GM23338 (cell line): ENCODE data around the gene ANKRD37. TPM values are rescaled to one million over a fixed set of nuclear protein-coding genes. Genes with fewer than 3 reads are reported as not detected.

Source experiments
- ATAC-seq: fragments of 200-7000 bp; cut with Tn5 transposase; 3 replicates; pipeline ENCODE4 v1.9.1; 2020
- DNase-seq: peaks from one replicate; pipeline ENCODE4 v3.0.0-alpha.2; 2015; ENCODE audit warnings: low spot score
- H2AFZ ChIP-seq: fragments of 200-600 bp; sonication (generic); 2 replicates; pipeline ENCODE4 v1.8.0; 2016; ENCODE audit warnings: antibody characterized with exemption, mild to moderate bottlenecking, moderate library complexity
- H3F3A ChIP-seq: fragments of 200-600 bp; sonication (generic); replicated peaks from 2 replicates; pipeline ENCODE4 v1.8.0; 2017; ENCODE audit warnings: antibody characterized with exemption, mixed run types, low read depth
- H3K27ac ChIP-seq: fragments of 200-600 bp; sonication (generic); 2 replicates; pipeline ENCODE4 v1.6.1; 2016; ENCODE audit warnings: low read depth
- H3K27me3 ChIP-seq: fragments of 200-600 bp; sonication (generic); 2 replicates; pipeline ENCODE4 v1.8.0; 2016; ENCODE audit warnings: mild to moderate bottlenecking, mixed run types, moderate library complexity; ENCODE audit not compliant: insufficient read depth
- H3K36me3 ChIP-seq: fragments of 200-600 bp; sonication (generic); 2 replicates; pipeline ENCODE4 v1.8.0; 2016; ENCODE audit warnings: mild to moderate bottlenecking; ENCODE audit not compliant: insufficient read depth
- H3K4me1 ChIP-seq: fragments of 200-600 bp; sonication (generic); 2 replicates; pipeline ENCODE4 v1.8.0; 2016; ENCODE audit warnings: mild to moderate bottlenecking, moderate library complexity; ENCODE audit not compliant: insufficient read depth
- H3K4me2 ChIP-seq: fragments of 200-600 bp; sonication (generic); 2 replicates; pipeline ENCODE4 v1.7.1; 2017; ENCODE audit warnings: mixed run types
- H3K4me3 ChIP-seq: fragments of 200-600 bp; sonication (generic); 2 replicates; pipeline ENCODE4 v1.6.1; 2016; ENCODE audit warnings: mixed run types
- H3K79me2 ChIP-seq: fragments of 200-600 bp; sonication (generic); replicated peaks from 2 replicates; pipeline ENCODE4 v1.8.0; 2017; ENCODE audit warnings: mild to moderate bottlenecking; ENCODE audit not compliant: insufficient read depth
- H3K9me2 ChIP-seq: fragments of 200-600 bp; sonication (generic); 2 replicates; pipeline ENCODE4 v1.8.0; 2017; ENCODE audit not compliant: insufficient read depth
- H4K20me1 ChIP-seq: fragments of 200-600 bp; sonication (generic); replicated peaks from 2 replicates; pipeline ENCODE4 v1.8.0; 2017; ENCODE audit warnings: mild to moderate bottlenecking; ENCODE audit not compliant: insufficient read depth
- H3K27ac Mint-ChIP-seq: 2 replicates; pipeline ENCODE4 v1.8.0; 2020; ENCODE audit warnings: inconsistent platforms, mild to moderate bottlenecking, moderate library complexity, mixed read lengths
- H3K27me3 Mint-ChIP-seq: 3 replicates; pipeline ENCODE4 v1.8.0; 2022; ENCODE audit warnings: low read depth, mild to moderate bottlenecking, moderate library complexity, mixed read lengths, inconsistent platforms; ENCODE audit not compliant: insufficient read depth, poor library complexity
- H3K36me3 Mint-ChIP-seq: 3 replicates; pipeline ENCODE4 v1.8.0; 2021; ENCODE audit warnings: low read depth, mild to moderate bottlenecking, inconsistent platforms, moderate library complexity, mixed read lengths
- H3K4me1 Mint-ChIP-seq: 3 replicates; pipeline ENCODE4 v1.8.0; 2020; ENCODE audit warnings: mild to moderate bottlenecking, inconsistent platforms, mixed read lengths
- H3K4me3 Mint-ChIP-seq: 3 replicates; pipeline ENCODE4 v1.8.0; 2021; ENCODE audit warnings: moderate library complexity, mild to moderate bottlenecking, inconsistent platforms, mixed read lengths
- H3K9me3 Mint-ChIP-seq: 3 replicates; pipeline ENCODE4 v1.8.0; 2020; ENCODE audit warnings: moderate library complexity, mild to moderate bottlenecking, inconsistent platforms, mixed read lengths
- CREB1 ChIP-seq: fragments of 250-450 bp; sonication (Bioruptor Pico); IDR thresholded peaks from 2 replicates; pipeline ENCODE4 v1.5.0; 2020; ENCODE audit warnings: low read depth, mild to moderate bottlenecking, moderate library complexity
- EZH2 ChIP-seq: fragments of 200-600 bp; sonication (generic); IDR thresholded peaks from one replicate; pipeline ENCODE4 v1.8.0; 2017; ENCODE audit warnings: antibody characterized with exemption, mild to moderate bottlenecking, low read depth; ENCODE audit not compliant: unreplicated experiment
- EZH2phosphoT487 ChIP-seq: fragments of 200-600 bp; sonication (generic); IDR thresholded peaks from one replicate; pipeline ENCODE4 v1.8.1; 2018; ENCODE audit warnings: antibody characterized with exemption; ENCODE audit not compliant: unreplicated experiment
- NANOG ChIP-seq: IDR thresholded peaks from 2 replicates; pipeline ENCODE4 v1.6.1; 2016; ENCODE audit warnings: antibody characterized with exemption, borderline replicate concordance
- POLR2AphosphoS5 ChIP-seq: IDR thresholded peaks from 2 replicates; pipeline ENCODE4 v1.6.1; 2016; ENCODE audit warnings: antibody characterized with exemption, low read depth
- STAT1 ChIP-seq: IDR thresholded peaks from one replicate; pipeline ENCODE4 v1.6.1; 2016; ENCODE audit warnings: antibody characterized with exemption; ENCODE audit not compliant: unreplicated experiment
- ZNF331 ChIP-seq: fragments of 250-450 bp; sonication (Bioruptor Pico); IDR thresholded peaks from 2 replicates; pipeline ENCODE4 v1.5.0; 2020; ENCODE audit warnings: low read depth, mild to moderate bottlenecking, moderate library complexity
- ZNF462 ChIP-seq: fragments of 250-450 bp; sonication (Bioruptor Pico); IDR thresholded peaks from 2 replicates; pipeline ENCODE4 v1.5.0; 2020; ENCODE audit warnings: mild to moderate bottlenecking, moderate library complexity
- polyA plus RNA-seq: library from polyadenylated mRNA; unstranded; fragments of >200 nt; fragmentation: Nextera tagmentation; extraction: Ambion mirVana; gene quantifications from 2 replicates; pipeline ENCODE4 v1.2.1, GENCODE V29; 2016
- total RNA-seq: library from RNA; depleted of rRNA; stranded (reverse); fragments of >200 nt; shearing (Covaris generic); gene quantifications from 2 replicates; pipeline ENCODE4 v1.2.3, GENCODE V29; 2014
- TF ChIP-seq, protein P1 (sequence below): IDR thresholded peaks from one replicate; pipeline ENCODE4 v1.6.1; 2018; ENCODE audit warnings: antibody characterized with exemption; ENCODE audit not compliant: unreplicated experiment

ANKRD37 gene
- total and polyA plus RNA-seq, 2 experiments from 2014 or later, result 1.8 to 4.9 TPM

- no peak for TF ChIP-seq ZNF331
- no peak for TF ChIP-seq CREB1
- TF ChIP-seq NANOG, result no peak
- no peak for TF ChIP-seq ZNF462 (CRISPR knock-in tag)
These were observed 22.6 kb upstream of the ANKRD37 start (continued) for GRCh38 chr4:185374027-185374426.

GRCh38 chr4:185374573-185374972 is 22.1 kb upstream of the ANKRD37 start:
- ATAC-seq (no peak), DNase-seq (no peak)
- Histone ChIP-seq H3F3A (no peaks in the 10 kb centered on the region), H3K9me2 (no peaks in the 10 kb centered on the region), H3K4me1 (0 out of 2 replicates have a peak, but pooled peaks cover 3% of the 10 kb centered on the region), H2AFZ (no peak overlapping the region), H3K79me2 (no peaks in the 10 kb centered on the region), H3K36me3 (no peaks in the 10 kb centered on the region), H3K27ac (no peak overlapping the region), H3K4me3 (no peak overlapping the region), H3K4me2 (no peak overlapping the region), H4K20me1 (no peaks in the 10 kb centered on the region), H3K27me3 (no peaks in the 10 kb centered on the region)
- Mint-ChIP-seq H3K9me3 (no peaks in the 10 kb centered on the region), H3K4me1 (peaks cover 9% of the 10 kb centered on the region; the same call in 2 of the 3 replicates), H3K27ac (no peak overlapping the region), H3K4me3 (no peak overlapping the region), H3K36me3 (no peaks in the 10 kb centered on the region; the same call in 2 of the 3 replicates), H3K27me3 (no peaks in the 10 kb centered on the region)
- no peak for TF ChIP-seq STAT1
- TF ChIP-seq EZH2, result no peak
- no peak for TF ChIP-seq NANOG
- TF ChIP-seq EZH2phosphoT487, result no peak
- no peak for TF ChIP-seq POLR2AphosphoS5
- TF ChIP-seq, protein P1, sequence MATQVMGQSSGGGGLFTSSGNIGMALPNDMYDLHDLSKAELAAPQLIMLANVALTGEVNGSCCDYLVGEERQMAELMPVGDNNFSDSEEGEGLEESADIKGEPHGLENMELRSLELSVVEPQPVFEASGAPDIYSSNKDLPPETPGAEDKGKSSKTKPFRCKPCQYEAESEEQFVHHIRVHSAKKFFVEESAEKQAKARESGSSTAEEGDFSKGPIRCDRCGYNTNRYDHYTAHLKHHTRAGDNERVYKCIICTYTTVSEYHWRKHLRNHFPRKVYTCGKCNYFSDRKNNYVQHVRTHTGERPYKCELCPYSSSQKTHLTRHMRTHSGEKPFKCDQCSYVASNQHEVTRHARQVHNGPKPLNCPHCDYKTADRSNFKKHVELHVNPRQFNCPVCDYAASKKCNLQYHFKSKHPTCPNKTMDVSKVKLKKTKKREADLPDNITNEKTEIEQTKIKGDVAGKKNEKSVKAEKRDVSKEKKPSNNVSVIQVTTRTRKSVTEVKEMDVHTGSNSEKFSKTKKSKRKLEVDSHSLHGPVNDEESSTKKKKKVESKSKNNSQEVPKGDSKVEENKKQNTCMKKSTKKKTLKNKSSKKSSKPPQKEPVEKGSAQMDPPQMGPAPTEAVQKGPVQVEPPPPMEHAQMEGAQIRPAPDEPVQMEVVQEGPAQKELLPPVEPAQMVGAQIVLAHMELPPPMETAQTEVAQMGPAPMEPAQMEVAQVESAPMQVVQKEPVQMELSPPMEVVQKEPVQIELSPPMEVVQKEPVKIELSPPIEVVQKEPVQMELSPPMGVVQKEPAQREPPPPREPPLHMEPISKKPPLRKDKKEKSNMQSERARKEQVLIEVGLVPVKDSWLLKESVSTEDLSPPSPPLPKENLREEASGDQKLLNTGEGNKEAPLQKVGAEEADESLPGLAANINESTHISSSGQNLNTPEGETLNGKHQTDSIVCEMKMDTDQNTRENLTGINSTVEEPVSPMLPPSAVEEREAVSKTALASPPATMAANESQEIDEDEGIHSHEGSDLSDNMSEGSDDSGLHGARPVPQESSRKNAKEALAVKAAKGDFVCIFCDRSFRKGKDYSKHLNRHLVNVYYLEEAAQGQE, result no peak
- no peak for TF ChIP-seq ZNF331
